GM13976 (cell line): ENCODE data around the gene ZNF433.

ENCODE experiments used
- DNase-seq: peaks from one replicate; pipeline ENCODE4 v3.0.0; 2012; ENCODE audit warnings: low spot score
- in situ Hi-C: fragments of 300-500 bp; cut with MboI; formaldehyde crosslinking; loops from one replicate; pipeline ENCODE4 v1.12.0; 2022; ENCODE audit warnings: low sequenced_read_pairs, mixed read lengths, inconsistent platforms; ENCODE audit not compliant: unreplicated experiment
- TF ChIP-seq, protein P1 (sequence below): IDR thresholded peaks from 2 replicates; pipeline ENCODE4 v1.5.1; 2012; ENCODE audit warnings: borderline replicate concordance, mild to moderate bottlenecking; ENCODE audit not compliant: insufficient read depth; ENCODE audit errors: extremely low read depth, missing control alignments, control extremely low read depth

The ZNF433 gene

DNA sequence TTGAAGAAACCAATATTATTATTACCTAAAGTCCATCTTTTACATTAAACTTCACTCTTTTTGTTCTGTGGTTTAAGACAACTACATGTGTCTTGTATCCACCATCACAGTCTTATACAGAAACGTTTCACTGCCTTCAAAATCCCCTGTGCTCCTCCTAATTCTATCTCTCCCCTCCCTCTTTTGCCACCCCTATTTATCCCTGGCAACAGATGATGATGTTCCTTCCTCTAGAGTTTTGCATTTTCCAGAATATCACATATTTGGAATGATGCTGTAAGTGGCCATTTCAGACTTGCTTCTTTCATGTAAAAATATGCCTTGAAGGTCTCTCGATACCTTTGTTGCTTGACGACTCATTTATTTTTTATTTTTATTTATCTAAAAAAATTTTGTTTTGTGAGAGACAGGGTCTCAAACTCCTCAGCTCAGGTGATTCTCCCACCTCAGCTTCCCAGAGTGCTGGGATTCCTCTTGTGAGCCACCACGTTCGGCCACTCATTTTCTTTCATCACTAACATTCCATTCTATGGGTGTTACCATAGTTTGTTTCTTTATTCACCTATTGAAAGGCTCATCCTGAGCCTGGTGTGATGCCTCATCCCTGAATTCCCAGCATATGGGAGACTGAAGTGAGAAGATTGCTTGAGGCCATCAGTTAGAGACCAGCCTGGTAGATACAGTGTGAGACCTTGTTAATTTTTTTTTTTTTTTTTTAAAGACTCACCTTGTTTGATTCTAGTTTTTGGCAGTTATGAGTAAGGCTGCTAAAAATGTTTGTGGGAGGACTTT, 62.3 kb downstream of the ZNF433 start:
- TF ChIP-seq, protein P1, sequence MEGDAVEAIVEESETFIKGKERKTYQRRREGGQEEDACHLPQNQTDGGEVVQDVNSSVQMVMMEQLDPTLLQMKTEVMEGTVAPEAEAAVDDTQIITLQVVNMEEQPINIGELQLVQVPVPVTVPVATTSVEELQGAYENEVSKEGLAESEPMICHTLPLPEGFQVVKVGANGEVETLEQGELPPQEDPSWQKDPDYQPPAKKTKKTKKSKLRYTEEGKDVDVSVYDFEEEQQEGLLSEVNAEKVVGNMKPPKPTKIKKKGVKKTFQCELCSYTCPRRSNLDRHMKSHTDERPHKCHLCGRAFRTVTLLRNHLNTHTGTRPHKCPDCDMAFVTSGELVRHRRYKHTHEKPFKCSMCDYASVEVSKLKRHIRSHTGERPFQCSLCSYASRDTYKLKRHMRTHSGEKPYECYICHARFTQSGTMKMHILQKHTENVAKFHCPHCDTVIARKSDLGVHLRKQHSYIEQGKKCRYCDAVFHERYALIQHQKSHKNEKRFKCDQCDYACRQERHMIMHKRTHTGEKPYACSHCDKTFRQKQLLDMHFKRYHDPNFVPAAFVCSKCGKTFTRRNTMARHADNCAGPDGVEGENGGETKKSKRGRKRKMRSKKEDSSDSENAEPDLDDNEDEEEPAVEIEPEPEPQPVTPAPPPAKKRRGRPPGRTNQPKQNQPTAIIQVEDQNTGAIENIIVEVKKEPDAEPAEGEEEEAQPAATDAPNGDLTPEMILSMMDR, result no peak
- DNase-seq, result no peak
- in situ Hi-C loops, result no loop called here

DNA sequence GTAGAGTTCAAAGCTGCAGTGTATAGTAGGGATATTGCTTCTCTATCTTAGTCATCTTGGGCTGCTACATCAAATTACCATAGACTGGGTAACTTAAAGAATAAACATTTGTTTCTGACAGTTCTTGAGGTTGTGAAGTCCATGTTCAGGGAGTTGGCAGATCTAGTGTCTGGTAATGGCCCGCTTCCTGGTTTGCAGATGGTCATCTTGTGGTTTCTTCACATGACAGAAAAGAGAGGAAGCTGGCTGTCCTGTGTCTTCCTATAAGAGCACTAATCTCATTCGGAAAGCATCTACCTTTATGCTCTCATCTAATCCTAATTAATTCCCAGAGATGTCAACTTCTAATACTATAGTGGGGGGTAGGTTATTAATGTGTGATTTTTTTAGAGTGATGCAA, 64.4 kb downstream of the ZNF433 start:
- DNase-seq, result no peak
- TF ChIP-seq, protein P1, result no peak
- in situ Hi-C loops, result no loop called here

DNA sequence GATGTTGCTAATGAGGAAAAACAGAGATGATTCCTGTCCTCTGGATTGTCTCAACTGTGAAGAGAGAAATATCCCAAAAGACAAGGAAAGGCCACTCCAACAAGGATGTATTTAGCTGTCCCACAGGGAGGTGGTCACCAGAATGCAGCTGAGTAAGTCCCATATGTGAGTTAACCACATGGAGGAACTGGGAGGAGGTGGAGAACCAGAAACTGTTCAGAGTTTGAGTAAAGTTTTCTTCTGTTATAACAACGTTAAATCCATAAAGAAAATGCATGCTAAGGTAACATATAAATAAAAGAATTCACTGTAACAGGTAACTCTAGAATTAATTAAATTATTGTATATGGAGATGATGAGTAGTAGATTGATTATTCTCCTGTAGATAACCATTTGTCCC, 65.3 kb downstream of the ZNF433 start:
- DNase-seq, result no peak
- in situ Hi-C loops, result no loop called here
- TF ChIP-seq, protein P1, result no peak

DNA sequence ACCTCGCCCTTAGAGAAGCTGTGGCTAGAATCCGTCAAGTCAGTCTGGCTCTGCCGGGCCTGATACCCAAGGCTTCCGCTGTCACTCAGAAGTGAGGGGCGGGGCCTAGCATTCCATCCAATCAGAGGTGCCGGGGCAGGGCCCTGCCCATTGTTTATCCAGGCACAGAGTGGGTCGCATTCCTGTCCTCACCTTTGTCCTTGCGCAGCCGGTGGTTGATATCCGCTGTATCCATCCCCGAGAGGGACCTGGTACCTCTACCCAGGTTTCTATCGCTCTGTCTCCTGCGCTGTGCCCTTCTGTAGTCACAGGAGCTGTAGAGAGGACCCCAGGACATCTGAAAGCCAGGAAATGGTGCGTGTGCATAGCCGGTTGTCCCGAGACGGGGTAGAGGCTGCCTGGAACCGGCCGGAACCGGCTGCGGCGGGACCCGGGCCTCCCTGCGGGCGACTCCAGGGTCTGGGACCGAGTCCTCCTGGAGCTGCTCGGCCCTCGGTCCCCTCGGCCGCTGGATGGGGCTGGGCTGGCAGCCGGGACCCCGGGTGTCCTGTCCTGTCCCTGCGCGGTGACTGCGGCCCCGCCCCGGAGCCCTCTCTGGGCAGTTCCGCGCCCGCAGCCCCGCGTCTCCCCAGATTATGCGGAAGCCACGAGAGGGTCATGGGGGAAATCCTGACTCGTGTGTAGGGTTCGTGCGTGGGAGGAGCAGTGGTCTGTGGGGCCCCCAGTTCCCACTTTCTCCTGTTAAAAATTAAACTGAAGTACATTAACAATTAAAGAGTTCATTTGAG, 70.4 kb downstream of the ZNF433 start, which contains the start of gene ZNF763:
Gene ZNF763, plus strand, starts transcription at position 183 of the 788 bp plus-strand sequence. Its CDS starts 169 bp downstream, at position 352.
- peak; percentile 92 for DNase-seq
- TF ChIP-seq, protein P1, result no peak
- in situ Hi-C loops, result no loop called here
